Naive thymus-derived CD4-positive, alpha-beta T cell (primary cell): Measurements from ENCODE around the gene S100A2. TPM values are rescaled to one million over a fixed set of nuclear protein-coding genes. Genes with fewer than 3 reads are reported as not detected.
"Not testable (repeated sequence)": the region's sequence is repeated elsewhere in the genome, so short reads cannot be mapped to it uniquely, and the experiment has no call there.

Experiments
- ATAC-seq: fragments of 150-1000 bp; cut with Tn5 transposase; 2 replicates; pipeline ENCODE4 v1.10.0; 2021; ENCODE audit warnings: mild to moderate bottlenecking, moderate library complexity
- CTCF ChIA-PET: fragments of 350-600 bp; sonication (Branson Sonifier 250); formaldehyde crosslinking; loops from one replicate; lab custom pipeline; 2021; ENCODE audit warnings: antibody characterized with exemption; lab: Charles Lee
- POLR2A ChIA-PET: fragments of 350-600 bp; sonication (Branson Sonifier 250); formaldehyde crosslinking; loops from one replicate; lab custom pipeline; 2021; ENCODE audit warnings: antibody characterized with exemption, inconsistent platforms; lab: Charles Lee
- DNase-seq, 9 donors: peaks; one replicate each; pipeline versions ENCODE4 v3.0.0 to v3.0.0-alpha.2; 2020 to 2022; ENCODE audit warnings: mixed read lengths in 1 of 9
- H3K27ac ChIP-seq: one replicate; pipeline ENCODE4 v1.7.0; 2013; ENCODE audit warnings: mild to moderate bottlenecking, low read depth, low read length, moderate library complexity
- H3K27me3 ChIP-seq, 2 donors: one replicate each; pipeline ENCODE4 v1.7.0; 2013; ENCODE audit warnings: low read length in 2 of 2, mild to moderate bottlenecking in 2 of 2, moderate library complexity in 2 of 2; ENCODE audit not compliant: control insufficient read depth in 2 of 2, insufficient read depth in 2 of 2
- H3K36me3 ChIP-seq, 3 experiments: 1 replicate in 2 of 3; 2 replicates in 1 of 3; pipeline ENCODE4 v1.7.0; 2013; ENCODE audit warnings: low read length in 3 of 3, mild to moderate bottlenecking in 3 of 3, moderate library complexity in 1 of 3; ENCODE audit not compliant: insufficient read depth in 3 of 3, control insufficient read depth in 2 of 3
- H3K4me1 ChIP-seq, 2 donors: one replicate each; pipeline ENCODE4 v1.7.0; 2013; ENCODE audit warnings: low read length in 2 of 2, mild to moderate bottlenecking in 2 of 2, moderate library complexity in 1 of 2; ENCODE audit not compliant: control insufficient read depth in 2 of 2, insufficient read depth in 2 of 2
- H3K4me3 ChIP-seq: 2 replicates; pipeline ENCODE4 v1.7.0; 2013; ENCODE audit warnings: mild to moderate bottlenecking, low read length
- H3K9me3 ChIP-seq, 3 experiments: 1 replicate in 2 of 3; 2 replicates in 1 of 3; pipeline ENCODE4 v1.7.0; 2013; ENCODE audit warnings: low read length in 3 of 3; ENCODE audit not compliant: control insufficient read depth in 2 of 3
- H3K27ac Mint-ChIP-seq, 9 donors: one replicate each; pipeline ENCODE4 v1.8.0; 2020 to 2022; ENCODE audit warnings: mixed read lengths in 9 of 9, mild to moderate bottlenecking in 8 of 9, moderate library complexity in 5 of 9, inconsistent platforms in 2 of 9
- H3K27me3 Mint-ChIP-seq, 5 donors: one replicate each; pipeline ENCODE4 v1.8.0; 2021 to 2022; ENCODE audit warnings: mixed read lengths in 5 of 5, mild to moderate bottlenecking in 1 of 5
- H3K36me3 Mint-ChIP-seq, 5 donors: one replicate each; pipeline ENCODE4 v1.8.0; 2020 to 2022; ENCODE audit warnings: mixed read lengths in 5 of 5, mild to moderate bottlenecking in 3 of 5, inconsistent platforms in 1 of 5
- H3K4me1 Mint-ChIP-seq, 7 donors: one replicate each; pipeline ENCODE4 v1.8.0; 2020 to 2022; ENCODE audit warnings: mixed read lengths in 7 of 7, mild to moderate bottlenecking in 3 of 7, inconsistent platforms in 1 of 7
- H3K4me3 Mint-ChIP-seq, 10 donors: one replicate each; pipeline ENCODE4 v1.8.0; 2020 to 2022; ENCODE audit warnings: mild to moderate bottlenecking in 10 of 10, mixed read lengths in 10 of 10, moderate library complexity in 6 of 10, inconsistent platforms in 2 of 10
- H3K9me3 Mint-ChIP-seq, 11 donors: one replicate each; pipeline ENCODE4 v1.8.0; 2020 to 2022; ENCODE audit warnings: mixed read lengths in 11 of 11, mild to moderate bottlenecking in 4 of 11, inconsistent platforms in 1 of 11, moderate library complexity in 1 of 11
- intact Hi-C, 2 donors: fragments of 100-400 bp; cut with micrococcal nuclease; formaldehyde crosslinking; loops; one replicate each; pipeline ENCODE4 v1.15.1; 2023
- polyA plus RNA-seq, 2 donors: library from polyadenylated mRNA; unstranded; fragments of 300-500 nt; fragmentation: Illumina TruSeq; gene quantifications; one replicate each; pipeline ENCODE4 v1.2.3, GENCODE V29; 2021
- total RNA-seq, 6 experiments: library from RNA in 5 of 6; stranded (reverse) in 5 of 6; gene quantifications; 1 replicate in 5 of 6; 2 replicates in 1 of 6; pipeline ENCODE4 v1.2.3 and lab custom pipeline; 2021 to 2026

Gene S100A2
- total and polyA plus RNA-seq, 7 experiments from 2014 or later, result 1.1 TPM; not detected in 6

- DNase-seq, result no peak
- no peaks in the 10 kb centered on the region for H3K27me3 ChIP-seq
- H3K36me3 Mint-ChIP-seq, result no peaks in the 10 kb centered on the region
- H3K9me3 Mint-ChIP-seq, result no peaks in the 10 kb centered on the region
- H3K4me3 ChIP-seq, result no peak overlapping the region
- intact Hi-C loops, result no loop called here
- H3K36me3 ChIP-seq, result no peaks in the 10 kb centered on the region
- POLR2A ChIA-PET, result interaction anchor here (0.6 to 1.9 kb wide), 7 partner anchors 19 to 590 kb away, joined by 3 to 6 read pairs (median 3); partner anchors contain the start of genes S100A4 and S100A5
- no peak overlapping the region for H3K4me3 Mint-ChIP-seq
- no peak for ATAC-seq
- H3K27ac Mint-ChIP-seq, result peak overlapping the region in 1 of 9 donors; percentile 56
- peaks cover 12 to 13% of the 10 kb centered on the region in 2 donors for H3K4me1 ChIP-seq
- CTCF ChIA-PET, result interaction anchor here (1.3 to 4.1 kb wide), 3 partner anchors 19 to 53 kb away, joined by 3 to 31 read pairs (median 16); partner anchors contain the start of gene S100A4
- no peaks in the 10 kb centered on the region for H3K27me3 Mint-ChIP-seq
- no peak overlapping the region for H3K27ac ChIP-seq
- H3K9me3 ChIP-seq, result no peaks in the 10 kb centered on the region
- H3K4me1 Mint-ChIP-seq, result peaks cover 25 to 36% (median 27%) of the 10 kb centered on the region in 7 donors
These were observed 1.7 kb downstream of the S100A2 start for GRCh38 chr1:153563991-153564390.

- peak overlapping the region in 2 of 9 donors; percentile 42 to 56 for H3K27ac Mint-ChIP-seq
- CTCF ChIA-PET, result interaction anchor here (1.3 to 4.1 kb wide), 3 partner anchors 18 to 53 kb away, joined by 3 to 31 read pairs (median 16); partner anchors contain the start of gene S100A4
- POLR2A ChIA-PET, result interaction anchor here (0.9 to 1.9 kb wide), 5 partner anchors 18 to 166 kb away, joined by 3 to 6 read pairs (median 4); partner anchors contain the start of genes S100A4 and S100A5
- DNase-seq, result no peak
- H3K4me1 ChIP-seq, result peaks cover 12 to 13% of the 10 kb centered on the region in 2 donors
- H3K36me3 ChIP-seq, result no peaks in the 10 kb centered on the region
- no peak overlapping the region for H3K27ac ChIP-seq
- peaks cover 22 to 31% (median 24%) of the 10 kb centered on the region in 7 donors for H3K4me1 Mint-ChIP-seq
- H3K9me3 Mint-ChIP-seq, result no peaks in the 10 kb centered on the region
- no peaks in the 10 kb centered on the region for H3K36me3 Mint-ChIP-seq
- no peak overlapping the region for H3K4me3 ChIP-seq
- intact Hi-C loops, result no loop called here
- H3K9me3 ChIP-seq, result no peaks in the 10 kb centered on the region
- H3K4me3 Mint-ChIP-seq, result no peak overlapping the region
- no peaks in the 10 kb centered on the region for H3K27me3 ChIP-seq
- no peaks in the 10 kb centered on the region for H3K27me3 Mint-ChIP-seq
- no peak for ATAC-seq
These were observed 2.2 kb downstream of the S100A2 start for GRCh38 chr1:153563483-153563901.

DNA sequence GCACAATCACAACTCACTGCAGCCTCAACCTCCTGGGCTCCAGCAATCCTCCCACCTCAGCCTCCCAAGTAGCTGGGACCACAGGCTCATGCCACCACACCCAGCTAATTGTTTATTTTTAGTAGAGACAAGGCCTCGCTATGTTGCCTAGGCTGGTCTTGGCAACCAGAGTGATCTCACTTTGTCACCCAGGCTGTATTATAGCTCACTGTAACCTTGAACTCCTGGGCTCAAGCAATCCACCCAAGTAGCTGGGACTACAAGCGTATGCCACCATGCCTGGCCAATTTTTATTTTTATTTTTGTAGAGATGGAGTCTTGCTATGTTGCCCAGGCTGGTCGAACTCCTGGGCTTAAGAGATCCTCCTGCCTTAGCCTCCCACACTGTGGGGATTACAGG is 3.6 kb downstream of the S100A2 start:
- H3K27ac ChIP-seq, H3K4me3 ChIP-seq, H3K27me3 Mint-ChIP-seq, H3K9me3 ChIP-seq, H3K36me3 Mint-ChIP-seq, DNase-seq, ATAC-seq, H3K27me3 ChIP-seq, H3K9me3 Mint-ChIP-seq, H3K4me3 Mint-ChIP-seq, H3K36me3 ChIP-seq, intact Hi-C loops: not testable (repeated sequence)
- H3K4me1 ChIP-seq, result peaks cover 4 to 13% of the 10 kb centered on the region in 2 donors
- ChIA-PET CTCF (interaction anchor here (0.7 kb wide), 1 partner anchor 13 kb away, joined by 3 read pairs; no protein-coding TSS in a partner anchor), POLR2A (interaction anchor here (1.1 to 1.5 kb wide), 4 partner anchors 10 to 29 kb away, joined by 4 to 10 read pairs (median 6); partner anchors contain the start of gene S100A5)
- Mint-ChIP-seq H3K4me1 (peaks cover 12 to 19% (median 13%) of the 10 kb centered on the region in 7 donors), H3K27ac (peak overlapping the region in 1 of 9 donors; percentile 31)

DNA sequence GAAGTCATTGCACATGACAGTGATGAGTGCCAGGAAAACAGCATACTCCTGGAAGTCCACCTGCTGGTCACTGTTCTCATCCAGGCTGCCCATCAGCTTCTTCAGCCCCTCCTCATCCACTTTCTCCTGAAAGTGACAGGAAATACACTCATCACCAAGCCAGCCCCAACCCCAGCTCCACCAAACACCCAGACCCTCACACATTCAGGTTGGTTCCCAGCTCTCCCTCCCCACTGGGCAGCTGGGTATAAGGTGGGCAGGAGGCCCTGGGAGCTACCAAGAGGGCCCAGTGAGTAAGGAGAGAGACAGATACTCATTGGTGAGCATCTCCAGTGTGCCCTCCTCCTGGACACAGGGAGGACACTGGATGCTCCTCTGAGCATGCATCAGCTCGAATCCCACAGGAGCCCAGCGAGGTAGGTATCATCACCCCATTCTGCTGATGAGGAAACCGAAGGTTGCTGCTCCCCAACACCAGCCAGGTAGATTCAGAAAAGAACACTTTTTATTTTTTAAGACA is 4.1 kb downstream of the S100A2 start:
- Mint-ChIP-seq H3K9me3 (no peaks in the 10 kb centered on the region), H3K27me3 (no peaks in the 10 kb centered on the region), H3K27ac (peak overlapping the region in 2 of 9 donors; percentile 33 to 67), H3K4me1 (peaks cover 7 to 15% (median 8%) of the 10 kb centered on the region in 7 donors), H3K36me3 (no peaks in the 10 kb centered on the region), H3K4me3 (no peak overlapping the region)
- Histone ChIP-seq H3K27ac (no peak overlapping the region), H3K36me3 (no peaks in the 10 kb centered on the region), H3K9me3 (no peaks in the 10 kb centered on the region), H3K27me3 (no peaks in the 10 kb centered on the region), H3K4me3 (no peak overlapping the region), H3K4me1 (peaks cover 4 to 8% of the 10 kb centered on the region in 2 donors)
- intact Hi-C loops, result no loop called here
- CTCF ChIA-PET, result interaction anchor here (0.7 to 1.5 kb wide), 3 partner anchors 12 to 29 kb away, joined by 3 to 6 read pairs (median 4); partner anchors contain the start of gene S100A5
- DNase-seq (no peak), ATAC-seq (no peak)
- POLR2A ChIA-PET, result interaction anchor here (1.1 to 1.5 kb wide), 4 partner anchors 10 to 29 kb away, joined by 4 to 10 read pairs (median 6); partner anchors contain the start of gene S100A5

GRCh38 chr1:153560771-153561465 is 4.7 kb downstream of the S100A2 start:
- Histone ChIP-seq H3K4me3 (no peak overlapping the region), H3K27me3 (no peaks in the 10 kb centered on the region), H3K36me3 (no peaks in the 10 kb centered on the region), H3K9me3 (no peaks in the 10 kb centered on the region), H3K4me1 (peaks cover 2% of the 10 kb centered on the region in 2 donors), H3K27ac (no peak overlapping the region)
- Mint-ChIP-seq H3K4me1 (peaks cover 3 to 13% (median 4%) of the 10 kb centered on the region in 7 donors), H3K36me3 (no peaks in the 10 kb centered on the region), H3K4me3 (no peak overlapping the region), H3K9me3 (no peaks in the 10 kb centered on the region), H3K27me3 (no peaks in the 10 kb centered on the region), H3K27ac (peak overlapping the region in 1 of 9 donors; percentile 4)
- ChIA-PET CTCF (interaction anchor here (0.9 to 1.5 kb wide), 2 partner anchors 19 to 28 kb away, joined by 4 to 6 read pairs; partner anchors contain the start of gene S100A5), POLR2A (interaction anchor here (0.6 to 1.5 kb wide), 4 partner anchors 9 to 23 kb away, joined by 3 to 6 read pairs (median 4); partner anchors contain the start of gene S100A5)
- ATAC-seq (no peak), DNase-seq (no peak)
- intact Hi-C loops, result no loop called here

GRCh38 chr1:153560241-153560640 is 5.4 kb downstream of the S100A2 start:
- no peaks in the 10 kb centered on the region for H3K27me3 ChIP-seq
- no peak overlapping the region for H3K4me3 Mint-ChIP-seq
- no peaks in the 10 kb centered on the region for H3K36me3 ChIP-seq
- no peaks in the 10 kb centered on the region for H3K27me3 Mint-ChIP-seq
- ChIA-PET POLR2A (interaction anchor here (0.6 kb wide), 1 partner anchor 23 kb away, joined by 3 read pairs; no protein-coding TSS in a partner anchor), CTCF (interaction anchor here (1.0 to 1.5 kb wide), 2 partner anchors 7 to 27 kb away, joined by 4 to 6 read pairs; no protein-coding TSS in a partner anchor)
- peaks cover 0 to 9% (median 0%) of the 10 kb centered on the region in 7 donors for H3K4me1 Mint-ChIP-seq
- H3K27ac ChIP-seq, result no peak overlapping the region
- ATAC-seq (no peak), DNase-seq (no peak)
- intact Hi-C loops, result no loop called here
- no peaks in the 10 kb centered on the region for H3K9me3 Mint-ChIP-seq
- H3K4me3 ChIP-seq, result no peak overlapping the region
- no peaks in the 10 kb centered on the region for H3K36me3 Mint-ChIP-seq
- H3K27ac Mint-ChIP-seq, result no peak overlapping the region
- H3K4me1 ChIP-seq, result no peaks in the 10 kb centered on the region
- H3K9me3 ChIP-seq, result no peaks in the 10 kb centered on the region
